Smooth muscle cell (in vitro differentiated cells): ENCODE measurements around the gene ASPG. TPM values are rescaled to one million over a fixed set of nuclear protein-coding genes. Genes with fewer than 3 reads are reported as not detected.

ENCODE experiments used
- DNase-seq: peaks from one replicate; lab custom pipeline; 2025; ENCODE audit not compliant: unreplicated experiment; lab: John Stamatoyannopoulos, UW
- H2AFZ ChIP-seq: fragments of 200-600 bp; sonication (generic); 2 replicates; pipeline ENCODE4 v1.6.0; 2016; ENCODE audit warnings: antibody characterized with exemption, low read depth, mild to moderate bottlenecking
- H3F3A ChIP-seq: fragments of 200-600 bp; sonication (generic); 2 replicates; pipeline ENCODE4 v1.6.0; 2017; ENCODE audit warnings: antibody characterized with exemption, low read depth
- H3K27ac ChIP-seq: fragments of 200-600 bp; sonication (generic); 2 replicates; pipeline ENCODE4 v1.5.1; 2016; ENCODE audit warnings: low read depth, mild to moderate bottlenecking
- H3K27me3 ChIP-seq: fragments of 200-600 bp; sonication (generic); 2 replicates; pipeline ENCODE4 v1.6.1; 2016; ENCODE audit warnings: low read depth, mild to moderate bottlenecking
- H3K36me3 ChIP-seq: fragments of 200-600 bp; sonication (generic); 2 replicates; pipeline ENCODE4 v1.5.1; 2016; ENCODE audit warnings: low read depth
- H3K4me1 ChIP-seq: fragments of 200-600 bp; sonication (generic); 2 replicates; pipeline ENCODE4 v1.5.1; 2016; ENCODE audit warnings: low read depth
- H3K4me2 ChIP-seq: fragments of 200-600 bp; sonication (generic); 2 replicates; pipeline ENCODE4 v1.6.0; 2016; ENCODE audit warnings: mild to moderate bottlenecking
- H3K4me3 ChIP-seq: fragments of 200-600 bp; sonication (generic); 2 replicates; pipeline ENCODE4 v1.5.1; 2016; ENCODE audit warnings: mild to moderate bottlenecking
- H3K79me2 ChIP-seq: fragments of 200-600 bp; sonication (generic); 2 replicates; pipeline ENCODE4 v1.6.0; 2016; ENCODE audit warnings: low read depth, mild to moderate bottlenecking
- H3K9ac ChIP-seq: fragments of 200-600 bp; sonication (generic); 2 replicates; pipeline ENCODE4 v1.6.0; 2016; ENCODE audit warnings: low read depth
- H3K9me3 ChIP-seq: fragments of 200-600 bp; sonication (generic); replicated peaks from 2 replicates; pipeline ENCODE4 v1.5.1; 2016; ENCODE audit warnings: low read depth
- H4K20me1 ChIP-seq: fragments of 200-600 bp; sonication (generic); 2 replicates; pipeline ENCODE4 v1.6.0; 2016; ENCODE audit warnings: low read depth
- WGBS: methylation state at CpG from one replicate; pipeline ENCODE4 v1.1.7; 2016; ENCODE audit warnings: low lambda C conversion rate; 5-methylcytosine and 5-hydroxymethylcytosine counted together
- polyA plus RNA-seq: library from polyadenylated mRNA; unstranded; fragments of >200 nt; fragmentation: Nextera tagmentation; extraction: Ambion mirVana; gene quantifications from 2 replicates; pipeline ENCODE4 v1.2.1, GENCODE V29; 2016
- total RNA-seq: library from RNA; depleted of rRNA; stranded (reverse); fragments of >200 nt; gene quantifications from 2 replicates; pipeline ENCODE4 v1.2.3, GENCODE V29; 2014
- TF ChIP-seq, protein P1 (sequence below): fragments of 200-600 bp; sonication (generic); IDR thresholded peaks from 2 replicates; pipeline ENCODE4 v1.5.1; 2017; ENCODE audit warnings: borderline replicate concordance, mild to moderate bottlenecking, antibody characterized with exemption; ENCODE audit not compliant: insufficient read depth, poor library complexity, severe bottlenecking

Gene ASPG
- total and polyA plus RNA-seq, 2 experiments from 2014 or later, result 0.18 to 1.2 TPM

DNA sequence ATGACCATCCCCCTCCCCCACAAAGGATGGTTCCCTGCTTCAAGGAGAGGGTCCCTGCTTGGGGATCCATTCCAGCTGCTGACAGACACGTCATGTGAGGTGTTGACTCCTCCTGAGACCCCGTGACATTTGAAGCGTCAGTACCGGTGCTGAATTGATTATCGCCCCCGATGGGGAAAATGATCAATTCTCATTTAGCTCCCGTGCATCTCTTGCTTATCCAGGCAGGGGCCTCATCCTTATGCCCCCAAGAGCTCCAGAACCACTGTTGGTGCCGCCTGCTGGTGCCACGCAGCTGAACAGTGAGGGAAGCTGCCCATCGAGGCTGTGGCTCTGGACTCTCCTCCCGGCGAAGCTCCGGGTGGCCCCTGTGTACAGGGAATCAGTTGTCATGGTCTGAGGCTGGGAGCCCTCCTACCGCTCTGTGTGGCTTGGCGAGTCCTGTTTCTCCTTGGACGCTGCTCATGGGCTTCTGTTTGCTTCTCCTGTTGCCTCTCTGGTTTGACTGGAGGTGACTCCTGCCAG lies 57.5 kb downstream of the ASPG start:
- no peak for DNase-seq
- TF ChIP-seq, protein P1, sequence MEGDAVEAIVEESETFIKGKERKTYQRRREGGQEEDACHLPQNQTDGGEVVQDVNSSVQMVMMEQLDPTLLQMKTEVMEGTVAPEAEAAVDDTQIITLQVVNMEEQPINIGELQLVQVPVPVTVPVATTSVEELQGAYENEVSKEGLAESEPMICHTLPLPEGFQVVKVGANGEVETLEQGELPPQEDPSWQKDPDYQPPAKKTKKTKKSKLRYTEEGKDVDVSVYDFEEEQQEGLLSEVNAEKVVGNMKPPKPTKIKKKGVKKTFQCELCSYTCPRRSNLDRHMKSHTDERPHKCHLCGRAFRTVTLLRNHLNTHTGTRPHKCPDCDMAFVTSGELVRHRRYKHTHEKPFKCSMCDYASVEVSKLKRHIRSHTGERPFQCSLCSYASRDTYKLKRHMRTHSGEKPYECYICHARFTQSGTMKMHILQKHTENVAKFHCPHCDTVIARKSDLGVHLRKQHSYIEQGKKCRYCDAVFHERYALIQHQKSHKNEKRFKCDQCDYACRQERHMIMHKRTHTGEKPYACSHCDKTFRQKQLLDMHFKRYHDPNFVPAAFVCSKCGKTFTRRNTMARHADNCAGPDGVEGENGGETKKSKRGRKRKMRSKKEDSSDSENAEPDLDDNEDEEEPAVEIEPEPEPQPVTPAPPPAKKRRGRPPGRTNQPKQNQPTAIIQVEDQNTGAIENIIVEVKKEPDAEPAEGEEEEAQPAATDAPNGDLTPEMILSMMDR, result no peak
- Histone ChIP-seq H3K4me2 (no peak overlapping the region), H2AFZ (no peak overlapping the region), H4K20me1 (peaks cover 16% of the 10 kb centered on the region), H3K9me3 (no peaks in the 10 kb centered on the region), H3K79me2 (peaks cover 8% of the 10 kb centered on the region), H3K4me1 (peaks cover 17% of the 10 kb centered on the region), H3K36me3 (no peaks in the 10 kb centered on the region), H3K27me3 (no peaks in the 10 kb centered on the region), H3F3A (no peaks in the 10 kb centered on the region), H3K27ac (no peak overlapping the region), H3K9ac (no peak overlapping the region), H3K4me3 (no peak overlapping the region)
- 96% methylated on average over 16 of the region's 16 CpGs for WGBS

GRCh38 chr14:104143521-104144452 lies 58.3 kb downstream of the ASPG start:
- DNase-seq, result no peak

GRCh38 chr14:104144453-104144790 lies 58.9 kb downstream of the ASPG start:
- Histone ChIP-seq H3K79me2 (peaks cover under 1% of the 10 kb centered on the region), H3K9me3 (no peaks in the 10 kb centered on the region), H3K36me3 (no peaks in the 10 kb centered on the region), H3K4me1 (peaks cover 28% of the 10 kb centered on the region), H3K27me3 (no peaks in the 10 kb centered on the region), H3F3A (no peaks in the 10 kb centered on the region), H2AFZ (no peak overlapping the region), H3K27ac (no peak overlapping the region), H4K20me1 (peaks cover 14% of the 10 kb centered on the region), H3K4me3 (no peak overlapping the region), H3K9ac (no peak overlapping the region), H3K4me2 (no peak overlapping the region)
- TF ChIP-seq, protein P1, result no peak
- no peak for DNase-seq
- WGBS, result 92% methylated on average over 4 of the region's 4 CpGs

More at GRCh38 chr14:104143521-104144452, 58.3 kb downstream of the ASPG start:
- Histone ChIP-seq H4K20me1 (peaks cover 16% of the 10 kb centered on the region), H3K9ac (no peak overlapping the region), H3K27ac (no peak overlapping the region), H3K4me1 (peaks cover 24% of the 10 kb centered on the region), H3F3A (no peaks in the 10 kb centered on the region), H3K36me3 (no peaks in the 10 kb centered on the region), H3K4me3 (no peak overlapping the region), H3K4me2 (no peak overlapping the region), H2AFZ (no peak overlapping the region), H3K9me3 (no peaks in the 10 kb centered on the region), H3K79me2 (peaks cover 6% of the 10 kb centered on the region), H3K27me3 (no peaks in the 10 kb centered on the region)
- 93% methylated on average over 24 of the region's 26 CpGs for WGBS
- TF ChIP-seq, protein P1, result no peak
